ENCODE measurements around the gene ETFRF1. TPM values are rescaled to one million over a fixed set of nuclear protein-coding genes. Genes with fewer than 3 reads are reported as not detected.

Gene ETFRF1
- total RNA-seq, 2 experiments from 2014 or later, result 8.9 to 9.7 TPM

DNA sequence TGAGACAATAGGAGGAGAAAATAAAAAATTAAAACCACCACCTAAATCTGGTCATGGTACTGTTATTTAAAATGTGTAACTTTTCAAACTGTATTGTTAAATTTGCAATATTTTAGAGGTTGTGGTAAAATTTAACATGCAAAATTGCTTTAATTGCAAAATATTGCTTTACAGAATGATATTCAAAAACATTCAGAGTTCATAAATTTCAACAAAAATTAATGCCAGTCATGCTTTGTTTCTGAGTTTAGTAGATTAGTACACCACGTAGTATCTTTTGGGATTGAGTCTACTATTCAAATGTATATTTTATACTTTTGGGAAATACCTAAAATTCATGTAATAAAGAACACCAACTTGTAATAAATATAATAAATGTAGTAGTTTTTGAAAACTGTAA is 18.3 kb downstream of the ETFRF1 start:
- Mint-ChIP-seq H3K27me3 (ENCODE audit: low read depth) (no peaks in the 10 kb centered on the region), H3K9me3 (ENCODE audit: insufficient read depth) (no peaks in the 10 kb centered on the region), H3K36me3 (ENCODE audit: low read depth) (peaks cover 24% of the 10 kb centered on the region), H3K27ac (no peak overlapping the region), H3K4me1 (ENCODE audit: low read depth) (no peaks in the 10 kb centered on the region), H3K4me3 (no peak overlapping the region)
- ATAC-seq (no peak), DNase-seq (no peak)
- CTCF ChIA-PET, result interaction anchor here (0.9 to 2.2 kb wide), 2 partner anchors 26 to 28 kb away, joined by 3 to 8 read pairs; no protein-coding TSS in a partner anchor
- POLR2A ChIA-PET, result interaction anchor here (1.3 kb wide), 1 partner anchor 175 kb away, joined by 4 read pairs; no protein-coding TSS in a partner anchor

DNA sequence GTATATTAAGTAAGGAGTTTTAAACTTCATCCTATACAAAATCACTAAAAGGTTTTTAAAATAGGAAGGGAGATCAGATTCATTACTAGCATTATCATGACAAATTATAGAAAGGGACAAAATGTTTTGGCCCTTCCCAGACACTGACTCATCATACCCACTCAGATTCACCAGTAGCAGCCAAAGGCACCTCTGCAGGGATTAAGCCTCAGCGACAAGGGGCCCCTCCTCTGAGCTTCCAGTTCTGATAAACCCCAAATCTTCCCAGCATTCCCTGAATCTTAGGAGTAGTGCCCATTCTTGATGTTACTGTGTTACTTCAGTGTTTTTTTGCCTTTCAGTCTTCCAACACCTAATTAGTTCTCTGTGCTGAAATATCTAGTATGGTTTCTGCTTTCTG is 41.2 kb downstream of the ETFRF1 start:
- Mint-ChIP-seq H3K4me1 (ENCODE audit: low read depth) (peaks cover 5% of the 10 kb centered on the region), H3K9me3 (ENCODE audit: insufficient read depth) (no peaks in the 10 kb centered on the region), H3K27me3 (ENCODE audit: low read depth) (no peaks in the 10 kb centered on the region), H3K27ac (no peak overlapping the region), H3K4me3 (no peak overlapping the region), H3K36me3 (ENCODE audit: low read depth) (peaks cover 51% of the 10 kb centered on the region)
- DNase-seq (no peak), ATAC-seq (no peak)
- POLR2A ChIA-PET, result no interaction called here
- CTCF ChIA-PET, result no interaction called here

- ATAC-seq (no peak), DNase-seq (no peak)
- no peaks in the 10 kb centered on the region for H3K9me3 Mint-ChIP-seq (ENCODE audit: insufficient read depth)
- ChIA-PET CTCF (no interaction called here), POLR2A (no interaction called here)
- no peaks in the 10 kb centered on the region for H3K27me3 Mint-ChIP-seq (ENCODE audit: low read depth)
- no peak overlapping the region for H3K4me3 Mint-ChIP-seq
- peaks cover 9% of the 10 kb centered on the region for H3K4me1 Mint-ChIP-seq (ENCODE audit: low read depth)
- peaks cover 54% of the 10 kb centered on the region for H3K36me3 Mint-ChIP-seq (ENCODE audit: low read depth)
- no peak overlapping the region for H3K27ac Mint-ChIP-seq
Measured at GRCh38 chr12:25236626-25237025, 41.6 kb downstream of the ETFRF1 start.

- no peaks in the 10 kb centered on the region for H3K9me3 Mint-ChIP-seq (ENCODE audit: insufficient read depth)
- CTCF ChIA-PET, result interaction anchor here (0.7 to 1.9 kb wide), 38 partner anchors 8 to 249 kb away, joined by 3 to 17 read pairs (median 5); partner anchors contain the start of genes DNAI7, ETFRF1 and KRAS
- H3K4me3 Mint-ChIP-seq, result no peak overlapping the region
- no peak overlapping the region for H3K27ac Mint-ChIP-seq
- H3K36me3 Mint-ChIP-seq (ENCODE audit: low read depth), result peaks cover 65% of the 10 kb centered on the region
- ATAC-seq, result peak; percentile 90
- no peaks in the 10 kb centered on the region for H3K27me3 Mint-ChIP-seq (ENCODE audit: low read depth)
- POLR2A ChIA-PET, result interaction anchor here (0.8 to 1.5 kb wide), 4 partner anchors 10 to 148 kb away, joined by 3 to 14 read pairs (median 3); partner anchors contain the start of gene KRAS
- peaks cover 22% of the 10 kb centered on the region for H3K4me1 Mint-ChIP-seq (ENCODE audit: low read depth)
- DNase-seq, result peak; percentile 63
Measured at GRCh38 chr12:25241167-25242020, 46.4 kb downstream of the ETFRF1 start.

DNA sequence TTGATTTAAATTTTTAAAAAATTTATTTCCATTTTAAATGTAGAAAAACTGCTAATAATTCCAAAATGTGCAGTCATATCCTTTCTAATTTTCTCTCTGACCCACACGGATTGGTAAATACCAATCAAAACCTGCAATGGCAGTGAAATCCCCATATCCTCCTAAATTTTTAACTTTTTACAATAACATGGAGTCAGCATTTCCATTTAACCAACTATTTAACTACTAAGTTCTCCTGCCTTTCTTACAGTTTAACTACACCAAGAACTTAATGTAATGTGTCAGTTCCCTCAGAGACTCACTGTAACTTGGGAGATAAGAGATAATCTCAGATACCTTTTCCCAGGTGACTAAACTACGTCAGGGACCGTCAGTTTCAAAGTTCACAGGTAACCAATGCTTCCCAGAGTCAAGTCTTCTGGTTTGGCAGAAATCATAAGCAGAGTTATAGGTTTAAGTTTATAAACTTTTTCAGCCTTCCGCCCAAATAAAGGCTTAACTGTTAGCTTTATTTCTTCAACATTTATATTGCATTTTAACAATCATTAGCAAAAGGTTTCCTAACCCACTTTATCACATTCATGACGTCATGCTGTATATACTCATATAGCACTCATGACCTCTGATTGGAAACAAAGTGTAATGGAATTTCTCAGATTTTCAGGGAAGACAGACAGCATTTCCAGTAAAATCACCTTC is 48.1 kb downstream of the ETFRF1 start:
- Mint-ChIP-seq H3K36me3 (ENCODE audit: low read depth) (peaks cover 59% of the 10 kb centered on the region), H3K9me3 (ENCODE audit: insufficient read depth) (no peaks in the 10 kb centered on the region), H3K4me1 (ENCODE audit: low read depth) (peaks cover 28% of the 10 kb centered on the region), H3K27me3 (ENCODE audit: low read depth) (no peaks in the 10 kb centered on the region), H3K4me3 (no peak overlapping the region), H3K27ac (no peak overlapping the region)
- POLR2A ChIA-PET, result interaction anchor here (0.6 kb wide), 1 partner anchor 121 kb away, joined by 3 read pairs; no protein-coding TSS in a partner anchor
- no peak for DNase-seq
- CTCF ChIA-PET, result interaction anchor here (1.1 to 1.3 kb wide), 2 partner anchors 9 to 10 kb away, joined by 3 read pairs; no protein-coding TSS in a partner anchor
- no peak for ATAC-seq

DNA sequence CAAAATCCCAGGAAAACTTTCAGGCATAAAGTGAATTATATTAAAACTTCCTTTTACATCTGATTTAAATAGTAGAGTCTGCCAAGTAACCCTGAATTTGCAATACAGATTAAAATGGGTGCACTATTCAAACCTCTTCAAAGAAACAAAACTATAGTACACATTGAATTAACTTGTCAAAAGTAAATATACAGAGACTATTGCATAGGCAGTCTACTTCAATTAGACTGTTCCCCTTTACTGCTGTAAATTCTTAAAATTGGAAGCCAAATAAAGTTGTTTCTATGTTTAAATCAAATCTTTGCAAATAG is 48.6 kb downstream of the ETFRF1 start:
- ChIA-PET CTCF (interaction anchor here (1.3 kb wide), 1 partner anchor 9 kb away, joined by 3 read pairs; no protein-coding TSS in a partner anchor), POLR2A (no interaction called here)
- Mint-ChIP-seq H3K9me3 (ENCODE audit: insufficient read depth) (no peaks in the 10 kb centered on the region), H3K27me3 (ENCODE audit: low read depth) (no peaks in the 10 kb centered on the region), H3K4me3 (no peak overlapping the region), H3K36me3 (ENCODE audit: low read depth) (peaks cover 60% of the 10 kb centered on the region), H3K4me1 (ENCODE audit: low read depth) (peaks cover 28% of the 10 kb centered on the region), H3K27ac (no peak overlapping the region)
- no peak for DNase-seq
- ATAC-seq, result no peak

DNA sequence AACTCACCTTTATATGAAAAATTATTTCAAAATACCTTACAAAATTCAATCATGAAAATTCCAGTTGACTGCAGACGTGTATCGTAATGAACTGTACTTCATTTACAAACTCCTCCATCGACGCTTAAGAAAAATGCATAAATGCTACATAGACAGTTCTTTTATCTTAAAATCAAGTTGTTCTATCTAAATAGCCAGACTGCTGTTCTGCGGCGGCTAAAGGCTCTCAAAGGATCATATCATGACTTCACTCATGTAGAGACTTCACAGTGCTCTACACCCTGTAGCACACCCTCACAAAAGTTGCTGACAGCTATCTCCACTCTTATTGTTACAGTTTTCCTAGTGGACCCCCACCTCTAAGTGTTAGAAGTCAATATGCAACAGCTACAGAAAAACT is 50.5 kb downstream of the ETFRF1 start:
- no peak overlapping the region for H3K27ac Mint-ChIP-seq
- H3K27me3 Mint-ChIP-seq (ENCODE audit: low read depth), result no peaks in the 10 kb centered on the region
- peaks cover 33% of the 10 kb centered on the region for H3K4me1 Mint-ChIP-seq (ENCODE audit: low read depth)
- no peak for DNase-seq
- ATAC-seq, result no peak
- peaks cover 53% of the 10 kb centered on the region for H3K36me3 Mint-ChIP-seq (ENCODE audit: low read depth)
- H3K9me3 Mint-ChIP-seq (ENCODE audit: insufficient read depth), result no peaks in the 10 kb centered on the region
- CTCF ChIA-PET, result interaction anchor here (1.4 kb wide), 1 partner anchor 142 kb away, joined by 4 read pairs; no protein-coding TSS in a partner anchor
- POLR2A ChIA-PET, result interaction anchor here (0.6 kb wide), 1 partner anchor 62 kb away, joined by 3 read pairs; no protein-coding TSS in a partner anchor
- H3K4me3 Mint-ChIP-seq, result no peak overlapping the region

DNA sequence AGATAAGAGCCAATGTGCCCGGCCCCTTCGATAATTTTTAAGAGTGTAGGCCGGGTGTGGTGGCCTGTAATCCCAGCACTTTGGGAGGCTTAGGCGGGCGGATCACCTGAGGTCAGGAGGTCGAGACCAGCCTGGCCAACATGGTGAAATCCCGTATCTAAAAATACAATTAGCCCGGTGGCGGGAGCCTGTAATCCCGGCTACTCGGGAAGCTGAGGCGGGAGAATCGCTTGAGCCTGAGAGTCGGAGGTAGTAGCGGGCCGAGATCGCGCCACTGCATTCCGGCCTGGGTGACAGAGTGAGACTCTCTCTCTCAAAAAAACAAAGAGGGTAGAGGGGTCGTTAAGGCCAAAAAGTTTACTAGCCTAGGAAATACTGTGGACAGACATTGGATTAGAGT is 53.1 kb downstream of the ETFRF1 start:
- DNase-seq, result no peak
- ATAC-seq, result no peak
- H3K27ac Mint-ChIP-seq, result no peak overlapping the region
- CTCF ChIA-PET, result interaction anchor here (1.4 to 1.5 kb wide), 2 partner anchors 136 to 139 kb away, joined by 4 to 8 read pairs; no protein-coding TSS in a partner anchor
- peaks cover 2% of the 10 kb centered on the region for H3K27me3 Mint-ChIP-seq (ENCODE audit: low read depth)
- H3K4me3 Mint-ChIP-seq, result no peak overlapping the region
- H3K36me3 Mint-ChIP-seq (ENCODE audit: low read depth), result peaks cover 45% of the 10 kb centered on the region
- H3K4me1 Mint-ChIP-seq (ENCODE audit: low read depth), result peaks cover 26% of the 10 kb centered on the region
- no peaks in the 10 kb centered on the region for H3K9me3 Mint-ChIP-seq (ENCODE audit: insufficient read depth)
- POLR2A ChIA-PET, result interaction anchor here (1.2 kb wide), 1 partner anchor 140 kb away, joined by 3 read pairs; no protein-coding TSS in a partner anchor

DNA sequence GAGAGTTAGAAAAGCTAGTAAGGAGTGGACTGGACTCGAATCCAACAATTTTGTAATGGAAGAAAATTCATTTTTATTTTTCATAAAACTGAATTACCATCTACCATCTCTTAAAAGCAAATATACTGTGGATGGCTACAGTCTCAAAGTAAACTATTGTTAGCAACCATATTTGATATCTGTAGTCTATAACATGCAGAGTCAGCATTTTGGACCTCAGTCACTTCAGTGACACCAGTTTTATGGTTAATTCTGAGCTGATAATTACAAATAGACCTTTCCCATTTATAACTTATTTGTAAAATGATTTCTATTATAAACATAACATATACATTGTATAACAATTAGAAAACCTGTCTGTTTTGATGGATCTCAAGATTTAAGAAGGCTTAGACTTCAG is 53.7 kb downstream of the ETFRF1 start:
- Mint-ChIP-seq H3K36me3 (ENCODE audit: low read depth) (peaks cover 40% of the 10 kb centered on the region), H3K4me1 (ENCODE audit: low read depth) (peaks cover 30% of the 10 kb centered on the region), H3K27me3 (ENCODE audit: low read depth) (peaks cover 2% of the 10 kb centered on the region), H3K27ac (no peak overlapping the region), H3K4me3 (peak overlapping the region; percentile 27), H3K9me3 (ENCODE audit: insufficient read depth) (no peaks in the 10 kb centered on the region)
- ChIA-PET POLR2A (interaction anchor here (0.9 to 1.2 kb wide), 2 partner anchors 136 to 139 kb away, joined by 3 to 6 read pairs; no protein-coding TSS in a partner anchor), CTCF (interaction anchor here (1.3 to 1.5 kb wide), 3 partner anchors 7 to 139 kb away, joined by 3 to 8 read pairs (median 4); no protein-coding TSS in a partner anchor)
- ATAC-seq (no peak), DNase-seq (no peak)

DNA sequence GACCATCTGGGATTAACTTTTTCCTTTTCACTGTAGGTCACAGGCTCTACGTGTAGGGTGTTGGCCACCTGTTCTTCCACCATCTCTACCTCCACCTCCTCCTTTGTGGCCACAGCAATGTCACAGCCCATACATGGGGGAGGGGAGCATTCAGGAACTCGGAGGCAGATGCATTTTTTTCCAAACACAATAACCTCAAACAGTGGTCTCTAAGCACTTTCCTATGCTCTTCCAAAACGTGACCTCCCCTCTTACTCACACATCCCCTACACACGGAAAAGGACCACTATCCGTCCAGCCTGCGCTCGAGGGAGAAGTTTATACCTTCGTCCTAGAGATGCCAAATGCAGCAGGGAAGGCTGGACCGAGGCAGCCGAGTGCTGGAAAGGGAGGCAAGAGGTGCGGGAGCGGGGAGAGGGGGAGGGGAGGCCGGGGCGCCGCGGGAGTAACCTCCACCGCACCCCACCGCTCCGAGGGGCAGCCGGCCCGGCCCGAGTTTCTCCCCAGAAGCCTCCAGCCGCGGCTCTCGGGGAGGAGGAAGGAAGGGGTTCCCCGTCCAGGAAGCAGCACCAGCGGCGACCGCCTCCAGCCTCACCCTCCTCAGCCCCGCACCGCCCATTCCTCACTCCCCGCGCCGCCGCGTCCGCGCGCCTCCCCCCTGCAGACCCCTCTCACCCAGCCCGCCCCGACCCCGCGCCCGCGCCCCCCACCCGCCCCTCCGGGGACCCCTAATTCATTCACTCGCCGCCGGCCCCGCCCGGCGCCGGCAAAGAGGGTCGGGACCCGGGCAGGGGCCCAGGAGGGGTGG is 55.1 kb downstream of the ETFRF1 start:
- Mint-ChIP-seq H3K36me3 (ENCODE audit: low read depth) (peaks cover 28% of the 10 kb centered on the region), H3K4me1 (ENCODE audit: low read depth) (peaks cover 30% of the 10 kb centered on the region), H3K9me3 (ENCODE audit: insufficient read depth) (no peaks in the 10 kb centered on the region), H3K27ac (peak overlapping the region; percentile 92), H3K4me3 (peak overlapping the region; percentile 88), H3K27me3 (ENCODE audit: low read depth) (peaks cover 2% of the 10 kb centered on the region)
- POLR2A ChIA-PET, result interaction anchor here (0.6 to 1.5 kb wide), 11 partner anchors 9 to 127 kb away, joined by 3 to 14 read pairs (median 3); partner anchors contain the start of genes DNAI7 and ETFRF1
- peak; percentile 62 for ATAC-seq
- DNase-seq, result peak; percentile 60
- CTCF ChIA-PET, result interaction anchor here (1.0 to 2.7 kb wide), 5 partner anchors 9 to 134 kb away, joined by 3 to 13 read pairs (median 6); no protein-coding TSS in a partner anchor
